ENCODE data around the gene DENND5A.

DNA sequence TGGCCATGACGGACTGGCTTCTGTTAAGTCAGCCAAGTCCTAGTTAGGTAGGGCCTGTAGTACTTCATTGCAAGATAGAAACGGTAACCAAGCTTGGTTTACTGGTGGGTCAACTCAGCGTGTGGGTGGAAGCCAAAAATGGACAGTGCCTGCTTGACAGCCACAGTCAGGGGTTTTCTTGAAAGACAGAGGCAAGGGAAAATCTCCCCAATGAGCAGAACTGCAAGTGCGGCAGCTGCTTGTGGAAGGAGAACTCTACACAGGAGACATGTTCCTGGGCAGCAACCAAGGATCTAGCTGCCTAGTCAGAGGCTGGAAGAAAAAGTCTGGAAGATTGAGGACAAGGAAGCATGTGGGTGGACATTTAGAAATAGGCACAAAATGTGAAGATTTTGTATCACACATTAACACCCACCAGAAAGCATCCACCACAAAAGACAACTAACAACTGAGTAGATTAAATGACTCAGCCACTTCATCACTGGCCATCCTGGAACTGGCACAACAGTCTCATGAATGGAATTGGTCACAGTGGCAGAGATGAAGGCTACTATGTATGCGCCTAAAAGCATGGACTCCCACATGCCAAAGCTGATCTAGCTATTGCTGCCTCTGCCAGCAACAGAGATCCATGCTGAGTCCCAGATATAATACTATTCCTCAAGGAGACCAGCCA lies 132.8 kb downstream of the DENND5A start:
- TF ChIP-seq CTCF (conservative IDR thresholded peaks at IDR 0.05; ENCODE audit: low read length) (no peak), EZH2phosphoT487 (IDR thresholded peaks at IDR 0.05; ENCODE audit: borderline replicate concordance, low read depth, low read length) (no peak)
